Muscle of back (tissue), 11 donors: Measurements from ENCODE around the gene ATXN7L1. TPM values are rescaled to one million over a fixed set of nuclear protein-coding genes. Genes with fewer than 3 reads are reported as not detected.
A peak's percentile ranks its signal among the peaks of the same experiment; 100 is the strongest.
"Not testable (repeated sequence)": the region's sequence is repeated elsewhere in the genome, so short reads cannot be mapped to it uniquely, and the experiment has no call there.

Experiments
- DNase-seq, 3 donors: peaks; one replicate each; pipeline versions ENCODE4 v3.0.0 to v3.0.0-alpha.2; 2013
- polyA plus RNA-seq, 10 donors: library from polyadenylated mRNA; unstranded; fragments of 120-200 nt; gene quantifications; one replicate each; pipeline ENCODE4 v1.2.1, GENCODE V29; 2013; ENCODE audit not compliant: insufficient read length in 10 of 10

ATXN7L1 gene
- polyA plus RNA-seq, 10 donors: 5.1 to 9.1 (median 6.0) TPM

DNA sequence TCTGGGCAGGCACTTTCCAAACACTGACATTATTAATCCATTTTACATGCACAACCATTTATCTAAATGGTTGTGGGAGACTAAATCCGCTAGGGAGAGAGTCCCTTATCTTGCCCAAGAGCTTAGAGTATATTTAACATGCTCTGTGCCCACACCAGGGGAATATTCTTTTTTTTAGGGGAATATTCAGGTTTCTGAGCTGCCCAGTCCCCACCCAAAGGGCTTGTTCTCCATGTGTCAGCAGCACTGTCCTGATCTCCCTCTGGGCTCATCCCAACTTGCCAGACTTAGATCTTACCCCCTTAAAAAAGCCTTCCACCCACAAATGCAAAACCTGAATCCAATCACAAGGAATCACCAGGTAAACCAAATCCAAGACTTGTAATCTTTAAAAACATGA, 132.1 kb downstream of the ATXN7L1 start:
- no peak for DNase-seq

GRCh38 chr7:105743351-105744090, 132.9 kb downstream of the ATXN7L1 start:
- no peak for DNase-seq

DNA sequence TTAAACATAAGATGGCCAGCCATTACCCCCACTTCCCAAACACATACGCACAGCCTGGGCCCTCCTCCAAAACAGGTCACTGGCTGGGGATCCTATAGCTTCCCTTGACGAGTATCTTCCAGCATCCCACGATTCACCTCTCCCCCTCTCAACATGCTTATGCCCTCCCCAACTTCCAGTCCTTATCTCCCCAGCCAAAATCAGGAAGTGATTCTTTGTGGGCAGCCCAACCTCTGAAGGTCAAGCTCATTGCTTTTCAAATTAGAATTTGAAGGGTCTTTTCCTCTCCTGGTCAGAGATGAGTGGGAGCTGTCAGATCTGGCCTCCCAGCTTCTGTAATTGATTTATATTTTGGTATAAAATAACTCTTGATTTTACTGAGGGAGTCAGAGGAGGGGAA, 133.6 kb downstream of the ATXN7L1 start:
- DNase-seq: no peak

DNA sequence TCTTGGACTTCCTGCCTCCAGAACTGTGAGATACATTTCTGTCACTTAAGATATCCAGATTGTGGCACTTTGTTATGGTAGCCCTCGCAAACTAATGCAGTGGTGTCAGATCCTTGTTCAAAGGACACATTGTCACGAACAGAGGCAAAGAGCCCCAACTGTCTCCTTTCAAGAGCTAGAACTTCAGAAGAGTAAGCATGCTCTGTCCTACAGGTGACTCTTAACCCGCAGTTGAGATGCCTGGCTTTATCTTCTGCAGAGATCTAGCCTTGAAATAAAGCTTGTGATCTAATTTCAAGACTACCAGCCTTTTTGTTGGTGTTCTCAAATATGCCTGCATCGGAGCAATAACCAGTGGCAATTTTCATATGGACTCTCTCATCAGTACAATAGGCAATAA, 134.4 kb downstream of the ATXN7L1 start:
- DNase-seq: no peak

- no peak for DNase-seq
Measured at GRCh38 chr7:105738133-105738532, 138.3 kb downstream of the ATXN7L1 start.

GRCh38 chr7:105734233-105734632, 142.2 kb downstream of the ATXN7L1 start:
- DNase-seq: no peak

DNA sequence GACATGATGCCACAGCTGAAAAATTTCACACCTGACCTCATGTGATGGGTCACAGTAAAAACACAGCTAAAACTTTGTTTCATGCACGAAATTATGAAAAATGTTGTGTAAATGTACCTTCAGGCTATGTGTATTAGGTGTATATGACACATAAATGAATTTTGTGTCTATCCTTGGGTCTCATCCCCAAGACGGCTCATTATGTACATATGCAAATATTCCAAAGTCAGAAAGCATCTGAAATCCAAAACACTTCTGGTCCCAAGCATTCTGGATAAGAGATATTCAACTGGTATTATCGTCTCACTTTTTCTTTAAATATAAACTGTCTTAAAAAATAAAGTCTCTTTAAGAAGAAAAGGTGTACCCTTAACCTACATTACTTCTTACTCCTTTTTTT, 145.4 kb downstream of the ATXN7L1 start:
- no peak for DNase-seq

DNA sequence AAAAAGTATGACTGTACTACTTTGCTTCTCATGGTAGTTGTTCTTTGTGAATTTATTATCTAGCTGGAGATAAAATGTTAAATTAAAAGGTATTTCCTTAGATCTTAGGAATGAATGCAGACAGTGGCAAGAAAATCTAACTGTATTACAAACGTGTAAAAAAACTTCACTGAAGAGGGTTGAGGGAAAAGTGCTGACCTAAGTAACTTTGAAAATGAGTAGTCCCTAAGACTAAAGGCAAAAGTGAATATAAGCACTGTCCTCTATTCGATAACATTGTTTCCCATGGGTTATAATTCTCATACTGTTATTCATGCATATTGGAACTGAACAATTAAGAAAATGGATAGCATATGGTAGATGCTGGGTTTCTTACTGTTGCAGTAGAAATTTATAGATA, 148.4 kb downstream of the ATXN7L1 start:
- DNase-seq: no peak

- no peak for DNase-seq
Measured at GRCh38 chr7:105724688-105725087, 151.7 kb downstream of the ATXN7L1 start.

- DNase-seq: no peak
Measured at GRCh38 chr7:105723572-105723971, 152.8 kb downstream of the ATXN7L1 start.

DNA sequence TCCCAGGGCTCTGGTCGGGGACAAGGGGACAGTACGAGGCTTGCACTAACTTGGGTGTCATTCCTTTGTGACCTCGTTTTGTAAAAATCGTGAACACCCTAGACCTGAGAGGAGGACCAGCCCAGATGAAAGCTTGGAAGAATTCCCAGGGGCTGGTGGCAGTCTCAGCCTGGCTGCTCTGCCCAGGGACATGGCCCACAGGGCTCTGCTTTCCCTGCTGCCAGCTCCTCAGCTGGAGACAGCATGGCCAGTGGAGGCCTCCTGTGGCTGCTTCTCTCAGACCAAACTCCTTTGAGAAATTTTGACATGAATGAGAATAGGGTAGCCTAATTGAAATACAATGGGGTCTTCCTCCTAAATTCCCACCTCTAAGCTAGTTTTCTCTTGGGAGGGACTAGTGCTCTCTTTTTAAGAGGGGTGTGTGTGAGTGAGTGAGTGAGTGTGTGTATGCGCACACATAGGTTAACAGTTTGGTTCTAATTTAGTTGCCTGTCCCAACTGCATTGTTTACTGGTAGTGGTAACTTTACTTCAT, 154.8 kb downstream of the ATXN7L1 start:
- DNase-seq: no peak

- DNase-seq: no peak
Measured at GRCh38 chr7:105719919-105720318, 156.5 kb downstream of the ATXN7L1 start.

DNA sequence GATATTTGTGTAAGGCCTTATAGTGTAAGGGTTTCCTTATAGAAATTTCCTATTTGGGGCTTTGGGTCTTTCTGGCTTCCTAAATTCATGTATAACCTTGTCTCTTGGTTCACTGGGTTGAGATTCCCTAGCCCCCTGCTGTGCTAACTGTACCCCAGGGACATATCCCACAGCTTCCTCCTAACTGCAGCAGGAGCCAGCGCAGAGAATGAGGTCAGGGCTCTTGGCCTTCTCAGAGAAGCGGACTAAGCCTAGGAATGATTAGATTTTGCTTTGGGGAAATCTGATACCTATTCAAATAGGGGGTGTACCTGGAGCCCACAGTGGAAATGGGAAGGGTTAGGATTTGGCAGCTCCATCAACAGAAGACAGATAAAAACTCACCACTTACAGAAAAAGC, 157.0 kb downstream of the ATXN7L1 start:
- peak in 1 of 3 donors; percentile 32 for DNase-seq

GRCh38 chr7:105718511-105718925, 157.9 kb downstream of the ATXN7L1 start:
- DNase-seq: peak in 1 of 3 donors; percentile 21

DNA sequence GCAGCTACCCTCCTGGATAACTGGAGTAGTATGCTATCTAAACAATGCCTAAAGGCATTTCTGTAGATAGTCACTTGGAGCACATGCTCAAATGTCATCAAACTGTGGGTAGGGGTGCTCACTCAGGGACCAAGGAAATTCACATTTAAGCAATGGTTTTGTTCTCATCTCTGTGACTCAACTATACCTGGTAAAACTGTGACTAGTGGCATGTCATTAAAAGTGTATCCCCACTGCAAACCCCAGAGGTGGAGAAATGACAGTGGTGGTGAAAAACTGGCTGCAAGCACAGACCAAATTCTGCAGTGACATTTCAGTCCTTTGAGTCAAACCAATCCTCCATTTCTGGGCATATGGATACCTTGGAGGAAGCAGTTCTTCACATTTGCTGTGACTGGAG, 160.9 kb downstream of the ATXN7L1 start:
- DNase-seq: no peak

DNA sequence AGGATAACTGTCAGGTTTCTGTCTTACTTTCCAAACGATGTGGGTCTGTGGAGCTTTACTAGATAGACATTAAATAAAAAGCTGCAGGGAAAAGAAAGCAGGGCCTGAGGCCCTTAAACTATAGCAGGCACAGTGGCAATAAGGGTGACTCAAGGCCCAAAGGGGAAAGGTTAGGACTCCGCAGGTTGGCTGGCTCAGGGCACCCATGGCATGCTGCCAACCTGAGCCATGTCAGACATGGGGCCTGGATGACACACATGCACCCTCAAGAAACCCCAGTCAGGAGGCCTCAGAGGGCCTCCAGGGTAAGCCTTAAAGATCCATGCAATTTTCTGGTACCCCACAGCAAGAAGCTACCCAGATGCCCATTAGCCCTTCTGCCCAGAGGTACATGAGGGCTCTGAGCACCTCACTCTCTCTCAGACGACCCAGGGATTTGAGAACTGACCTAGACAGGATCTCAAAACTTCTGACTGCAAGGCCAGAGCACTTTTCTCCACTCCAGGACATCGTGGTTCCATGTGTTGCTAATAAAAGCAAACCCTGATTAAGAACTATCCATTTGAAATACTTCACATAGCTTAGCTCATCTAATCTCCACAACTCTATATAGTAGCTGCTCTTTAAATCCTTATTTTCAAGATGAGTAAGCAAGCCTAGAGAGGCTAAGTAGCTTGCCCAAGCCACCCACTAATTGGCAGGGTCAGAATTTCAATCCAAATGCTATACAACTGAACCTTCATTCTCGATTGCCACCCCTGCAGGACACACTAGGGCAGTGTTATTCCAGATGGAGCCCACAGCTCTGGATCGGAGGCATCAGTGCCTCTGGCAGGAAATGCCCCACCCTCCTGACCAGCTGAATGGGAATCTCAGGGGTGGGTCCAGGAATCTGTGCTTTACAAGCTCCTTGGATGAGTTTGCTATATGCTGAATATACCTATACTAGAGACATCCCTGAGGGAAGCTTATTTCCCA, 162.6 kb downstream of the ATXN7L1 start:
- no peak for DNase-seq

DNA sequence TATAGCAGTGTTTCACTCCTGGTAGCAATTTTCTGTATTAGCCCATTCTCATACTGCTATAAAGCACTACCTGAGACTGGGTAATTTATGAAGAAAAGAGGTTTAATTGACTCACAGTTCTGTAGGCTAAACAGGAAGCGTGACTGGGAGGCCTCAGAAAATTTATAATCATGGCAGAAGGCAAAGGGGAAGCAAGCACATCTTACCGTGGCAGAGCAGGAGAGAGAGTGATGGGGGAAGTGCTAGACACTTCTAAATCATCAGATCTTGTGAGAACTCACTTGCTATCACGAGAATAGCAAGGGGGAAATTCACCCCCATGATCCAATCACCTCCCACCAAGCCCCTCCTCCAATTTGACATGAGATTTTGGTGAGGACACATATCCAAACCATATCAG, 163.5 kb downstream of the ATXN7L1 start:
- no peak for DNase-seq

GRCh38 chr7:105711726-105712402, 164.5 kb downstream of the ATXN7L1 start:
- no peak for DNase-seq

- not testable (repeated sequence) for DNase-seq
Measured at GRCh38 chr7:105710720-105711119, 165.7 kb downstream of the ATXN7L1 start.

DNA sequence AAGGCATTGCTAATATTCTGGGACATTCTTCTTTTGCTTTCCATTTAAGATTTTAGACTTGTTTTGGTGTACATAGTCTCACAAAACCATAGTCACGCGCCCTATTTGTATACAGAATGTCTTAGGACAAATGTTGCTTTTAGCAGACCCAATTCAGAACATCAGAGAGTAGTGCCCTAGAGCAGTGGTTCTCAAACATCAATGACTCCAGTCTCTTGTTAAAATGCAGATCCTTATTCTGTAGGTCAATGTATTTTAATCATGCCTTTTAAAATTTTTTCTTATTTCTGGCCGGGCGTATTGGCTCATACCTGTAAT, 167.7 kb downstream of the ATXN7L1 start:
- DNase-seq: no peak

DNA sequence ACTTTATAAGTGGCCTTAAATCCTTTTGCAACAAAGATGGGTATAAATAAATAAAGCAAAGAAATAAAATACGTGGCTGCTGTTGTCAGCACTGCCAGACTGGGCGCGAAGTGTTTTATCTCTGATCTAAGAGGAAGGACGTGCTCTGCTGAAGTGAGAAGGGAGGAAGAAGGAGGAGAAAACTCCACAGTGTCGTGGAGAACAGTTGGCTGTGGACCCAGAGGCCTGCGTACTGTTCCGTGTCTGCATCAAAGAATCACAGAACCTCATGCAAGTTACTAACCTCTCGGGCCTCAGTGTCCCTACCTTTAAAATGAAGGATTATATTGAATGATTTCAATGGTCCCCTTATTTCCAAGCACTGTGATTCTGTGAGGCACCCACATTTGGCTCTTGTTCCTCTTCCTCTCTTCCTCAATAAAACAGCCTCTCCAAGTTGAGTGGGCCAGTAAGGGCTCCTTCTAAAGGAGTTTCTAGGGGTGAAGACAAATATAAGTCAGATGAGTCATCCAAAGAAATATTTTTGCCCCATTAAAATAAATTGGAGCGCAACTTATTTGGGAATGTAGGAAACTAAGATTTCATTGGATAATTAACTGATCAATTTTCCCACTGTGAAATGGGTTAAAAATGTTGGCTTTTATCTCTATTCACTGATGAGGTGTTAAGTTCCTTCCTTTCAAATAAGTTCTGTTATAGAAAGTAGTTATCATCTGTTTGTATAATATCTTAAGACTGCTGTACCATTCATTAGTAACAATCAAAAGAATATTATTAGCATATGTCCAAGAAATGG, 168.2 kb downstream of the ATXN7L1 start:
- DNase-seq: no peak
